ENCODE data around the gene FGD5.

DNA sequence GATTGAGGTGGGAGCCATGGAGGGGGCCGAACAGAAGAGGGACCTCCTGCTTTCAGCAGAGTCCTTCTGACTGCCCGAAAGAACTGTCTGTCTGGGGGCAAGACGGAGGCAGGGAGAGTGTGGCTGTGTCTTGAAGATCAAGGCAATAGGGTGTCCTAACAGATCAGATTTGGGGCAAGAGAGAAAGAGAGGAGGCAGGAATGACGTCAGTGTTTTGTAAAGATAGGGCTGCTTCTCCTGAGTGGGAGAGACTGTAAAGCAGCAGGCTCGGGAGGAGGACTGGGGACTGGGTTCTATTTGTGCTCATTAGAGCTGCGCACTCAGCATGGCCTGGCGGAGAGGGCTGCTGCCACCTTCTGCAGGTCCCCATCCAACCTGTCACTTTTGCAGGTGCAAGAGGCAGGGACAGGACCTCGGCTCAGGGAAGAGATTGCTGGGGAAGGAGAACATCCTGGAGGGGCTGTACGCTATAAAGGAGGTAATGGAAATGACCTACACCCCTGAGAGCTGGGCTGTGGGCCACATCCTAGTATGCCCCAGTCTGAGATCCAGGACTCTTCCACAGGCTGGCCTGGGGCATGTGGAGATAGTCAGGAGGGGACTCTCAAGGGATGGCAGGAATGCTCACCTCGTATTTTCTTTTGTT lies 29.0 kb upstream of the FGD5 start:
- TF ChIP-seq POLR2A (IDR thresholded peaks at IDR 0.05; ENCODE audit: low read depth, low read length), result no peak
- TF ChIP-seq POLR2AphosphoS5 (IDR thresholded peaks at IDR 0.05; ENCODE audit: low read depth, low read length), result no peak
- no peak for TF ChIP-seq TAF1 (IDR thresholded peaks at IDR 0.05; ENCODE audit: borderline replicate concordance, low read depth, low read length)

Measured in GM12892 (cell line).